C4-2B (cell line): ENCODE measurements around the gene TMCC1.

Source experiments
- H3K27ac ChIP-seq: fragments of 450-650 bp; 2 replicates; pipeline ENCODE4 v1.5.1; 2017
- ZFX ChIP-seq: fragments of 450-650 bp; IDR thresholded peaks from 2 replicates; pipeline ENCODE4 v1.6.1; 2017
- TF ChIP-seq, protein P1 (sequence below): fragments of 450-650 bp; conservative IDR thresholded peaks from 2 replicates; pipeline ENCODE4 v1.5.1; 2017; ENCODE audit warnings: mild to moderate bottlenecking

TMCC1 gene

GRCh38 chr3:129598000-129598381 is 295.5 kb downstream of the TMCC1 start:
- TF ChIP-seq ZFX, result no peak
- TF ChIP-seq, protein P1, sequence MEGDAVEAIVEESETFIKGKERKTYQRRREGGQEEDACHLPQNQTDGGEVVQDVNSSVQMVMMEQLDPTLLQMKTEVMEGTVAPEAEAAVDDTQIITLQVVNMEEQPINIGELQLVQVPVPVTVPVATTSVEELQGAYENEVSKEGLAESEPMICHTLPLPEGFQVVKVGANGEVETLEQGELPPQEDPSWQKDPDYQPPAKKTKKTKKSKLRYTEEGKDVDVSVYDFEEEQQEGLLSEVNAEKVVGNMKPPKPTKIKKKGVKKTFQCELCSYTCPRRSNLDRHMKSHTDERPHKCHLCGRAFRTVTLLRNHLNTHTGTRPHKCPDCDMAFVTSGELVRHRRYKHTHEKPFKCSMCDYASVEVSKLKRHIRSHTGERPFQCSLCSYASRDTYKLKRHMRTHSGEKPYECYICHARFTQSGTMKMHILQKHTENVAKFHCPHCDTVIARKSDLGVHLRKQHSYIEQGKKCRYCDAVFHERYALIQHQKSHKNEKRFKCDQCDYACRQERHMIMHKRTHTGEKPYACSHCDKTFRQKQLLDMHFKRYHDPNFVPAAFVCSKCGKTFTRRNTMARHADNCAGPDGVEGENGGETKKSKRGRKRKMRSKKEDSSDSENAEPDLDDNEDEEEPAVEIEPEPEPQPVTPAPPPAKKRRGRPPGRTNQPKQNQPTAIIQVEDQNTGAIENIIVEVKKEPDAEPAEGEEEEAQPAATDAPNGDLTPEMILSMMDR, result no peak
- no peak overlapping the region for H3K27ac ChIP-seq
